ENCODE measurements around the gene RBM42. TPM values are rescaled to one million over a fixed set of nuclear protein-coding genes. Genes with fewer than 3 reads are reported as not detected.
A peak's percentile ranks its signal among the peaks of the same experiment; 100 is the strongest.

Gene RBM42
- total and polyA plus RNA-seq, 9 of the 15 experiments (the other 6 are each of a cell fraction or from before 2014, with no cell fraction given), result 5.7 to 149 (median 32.4) TPM

- Histone ChIP-seq H3K4me3 (no peak overlapping the region), H3K9me1 (ENCODE audit: control insufficient read depth, insufficient read depth, low read length) (no peaks in the 10 kb centered on the region), H3K4me2 (ENCODE audit: insufficient read depth, low read length) (no peak overlapping the region), H3K36me3 (ENCODE audit: control insufficient read depth, insufficient read depth, low read length) (peaks cover 51% of the 10 kb centered on the region; the same call in 2 of the 3 replicates), H4K20me1 (replicated peaks; ENCODE audit: control insufficient read depth, insufficient read depth, low read length) (0 out of 2 replicates have a peak, but pooled peaks cover 4% of the 10 kb centered on the region), H3K27me3 (ENCODE audit: control insufficient read depth in 2 of 2, insufficient read depth in 2 of 2, low read length in 2 of 2) (no peaks in the 10 kb centered on the region), H3K79me2 (ENCODE audit: control insufficient read depth, insufficient read depth, low read length) (peaks cover 37% of the 10 kb centered on the region), H3K4me1 (replicated peaks in 1 of 2; ENCODE audit: control insufficient read depth in 2 of 2, insufficient read depth in 2 of 2, low read length in 2 of 2) (peaks cover 8 to 18% of the 10 kb centered on the region in 2 experiments; a peak in 3 of 5 replicates), H2AFZ (ENCODE audit: low read depth, low read length) (no peak overlapping the region), H3K27ac (ENCODE audit: extremely low read depth, low read depth, low read length) (no peak overlapping the region; the same call in 2 of the 3 replicates), H3K9me3 (replicated peaks; ENCODE audit: control insufficient read depth, insufficient read depth, low read depth, low read length) (no peaks in the 10 kb centered on the region), H3K9ac (ENCODE audit: insufficient read depth in 1 of 2, low read depth in 2 of 2, low read length in 2 of 2) (peak overlapping the region in 1 of 2 experiments; percentile 41; a peak in 1 of 4 replicates)
- intact Hi-C loops (cut with micrococcal nuclease) (no loop called here), in situ Hi-C loops (cut with MboI) (no loop called here)
- POLR2A ChIA-PET, result no interaction called here
- ATAC-seq (no peak), FAIRE-seq (no peak), DNase-seq (ENCODE audit: extremely low read depth in 1 of 4, low spot score in 3 of 4) (no peak)
- BruUV-seq (replicated peaks), result no TSS peak
- TF ChIP-seq SPI1 (IDR thresholded peaks at IDR 0.05; ENCODE audit: borderline replicate concordance, low read depth, low read length), result no peak
- TF ChIP-seq CTCFL (IDR thresholded peaks at IDR 0.05; ENCODE audit: borderline replicate concordance, insufficient read depth, low read depth, low read length, poor library complexity, severe bottlenecking), result no peak
- no peak for TF ChIP-seq KDM2B (CRISPR knock-in tag; IDR thresholded peaks at IDR 0.05)
- no peak for TF ChIP-seq SREBF2 (CRISPR knock-in tag; IDR thresholded peaks at IDR 0.05)
- no peak for TF ChIP-seq TEAD4 (IDR thresholded peaks at IDR 0.05; ENCODE audit: low read length)
- TF ChIP-seq TEAD4 (CRISPR knock-in tag; IDR thresholded peaks at IDR 0.05; ENCODE audit: borderline replicate concordance), result no peak
- no peak for TF ChIP-seq JUN (IDR thresholded peaks at IDR 0.05; ENCODE audit: borderline replicate concordance, low read depth, low read length)
- no peak for TF ChIP-seq JUN (CRISPR knock-in tag; IDR thresholded peaks at IDR 0.05; ENCODE audit: borderline replicate concordance)
- 88% methylated on average over 9 of the region's 9 CpGs for WGBS (ENCODE audit: insufficient coverage, low coverage, missing lambda C conversion rate)
- CTCF ChIA-PET (ENCODE audit: low intra/inter-chr PET ratio), result no interaction called here
Observed at GRCh38 chr19:35650581-35650980, 21.7 kb downstream of the RBM42 start.

Measured in K562 (cell line).